Left lobe of liver (tissue), 2 donors: Measurements from ENCODE around the gene PARVB. TPM values are rescaled to one million over a fixed set of nuclear protein-coding genes. Genes with fewer than 3 reads are reported as not detected.
A peak's percentile ranks its signal among the peaks of the same experiment; 100 is the strongest.
"Not testable (repeated sequence)": the region's sequence is repeated elsewhere in the genome, so short reads cannot be mapped to it uniquely, and the experiment has no call there.

Source experiments
- ATAC-seq: fragments of 200-7000 bp; cut with Tn5 transposase; one replicate; pipeline ENCODE4 v1.9.1; 2020; ENCODE audit warnings: mild to moderate bottlenecking, moderate library complexity
- DNase-seq: peaks from one replicate; pipeline ENCODE4 v3.0.0-alpha.2; 2020; ENCODE audit warnings: low spot score
- total RNA-seq: library from RNA; stranded (reverse); gene quantifications from one replicate; pipeline ENCODE4 v1.2.1, GENCODE V29; 2021
- donor health status: DM: no; HTN: no; CAD: no; lungs with moderate emphysema.
- donor health status: DM: no; HTN: yes; CAD: no.

The PARVB gene
- total RNA-seq, 1 donor from 2014 or later, result 14.3 TPM

DNA sequence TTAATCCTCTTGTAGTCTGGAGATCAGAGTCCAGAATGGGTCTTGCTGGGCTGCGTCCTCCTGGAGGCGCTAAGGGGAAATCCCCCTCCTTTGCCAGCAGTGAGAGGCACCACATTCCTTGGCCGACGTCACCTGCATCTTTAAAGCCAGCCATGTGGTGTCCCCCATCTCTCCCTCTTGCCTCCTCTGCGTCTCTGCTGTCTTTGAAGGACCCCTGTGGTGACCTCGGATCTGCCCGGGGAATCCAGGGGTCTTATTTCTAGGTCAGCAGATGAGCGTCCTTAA lies 27.2 kb upstream of the PARVB start:
- DNase-seq (no peak), ATAC-seq (no peak)

DNA sequence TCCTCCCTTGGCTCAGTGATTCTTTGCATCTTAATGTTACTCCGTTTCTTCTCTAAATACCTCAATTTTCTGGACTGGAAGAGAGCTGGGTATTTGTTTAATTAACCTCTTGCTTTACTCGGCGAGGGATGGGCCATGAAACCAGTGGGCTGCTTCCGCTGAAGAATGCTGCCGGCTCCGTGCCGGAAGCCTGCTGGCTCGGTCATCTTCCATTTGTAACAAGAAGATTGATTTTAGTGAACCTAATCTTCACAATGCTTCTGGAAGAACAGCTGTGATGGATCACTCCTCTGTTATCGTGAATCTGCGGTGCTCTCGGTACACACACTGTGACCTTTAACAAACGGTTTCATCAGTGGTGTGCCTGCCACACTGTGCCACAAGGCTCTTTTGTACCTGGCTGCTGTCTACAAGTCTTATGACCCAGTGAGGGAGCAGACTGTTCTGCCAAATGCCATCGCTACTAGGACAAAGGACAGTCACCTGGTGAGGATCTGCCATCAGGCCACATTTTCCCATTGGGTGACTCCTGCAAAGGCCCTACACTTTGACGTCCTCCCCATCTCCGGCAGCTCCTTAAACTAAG lies 25.3 kb upstream of the PARVB start:
- DNase-seq (no peak), ATAC-seq (peak; percentile 48)

GRCh38 chr22:43999378-43999777 lies 24.7 kb upstream of the PARVB start:
- no peak for DNase-seq
- no peak for ATAC-seq

DNA sequence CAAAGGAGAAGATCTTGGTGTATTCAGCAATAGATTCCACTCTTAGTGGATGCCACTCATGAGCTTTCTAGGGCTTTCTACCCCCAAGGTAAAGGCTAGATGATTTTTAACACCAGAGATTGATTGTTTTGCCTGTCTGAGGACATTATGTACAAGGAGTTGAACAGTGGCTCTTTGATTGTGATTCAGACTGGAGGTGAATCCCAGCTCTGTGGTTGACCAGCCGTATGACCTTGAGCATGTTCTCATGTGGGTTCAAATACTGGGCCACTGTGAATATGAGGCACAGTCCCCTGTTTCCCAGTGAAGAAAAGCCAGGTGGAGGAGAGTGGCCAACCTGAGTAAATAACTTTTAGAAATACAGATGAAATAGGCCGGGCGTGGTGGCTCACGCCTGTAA lies 24.0 kb upstream of the PARVB start:
- ATAC-seq, result no peak
- no peak for DNase-seq

GRCh38 chr22:44001521-44001920 lies 22.6 kb upstream of the PARVB start:
- DNase-seq, result no peak

DNA sequence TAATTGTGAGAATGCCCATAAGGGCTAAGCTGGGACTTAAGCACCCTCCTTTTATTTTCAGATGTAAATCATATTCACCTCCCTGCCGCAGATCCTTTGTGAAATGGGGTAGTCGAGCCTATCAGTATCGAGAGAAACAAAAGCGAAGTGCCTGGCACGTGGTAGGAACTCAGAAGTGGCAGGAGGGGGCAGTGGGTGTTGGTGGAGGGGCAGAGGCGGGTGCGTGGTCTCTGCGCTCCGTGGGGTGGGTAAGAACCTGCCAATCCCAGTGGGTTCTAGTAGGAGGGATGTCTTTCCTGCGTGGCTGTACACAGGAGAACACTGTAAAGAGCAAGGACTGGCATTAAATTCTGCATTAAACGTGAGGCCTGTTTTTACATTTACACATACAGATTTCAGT lies 21.8 kb upstream of the PARVB start:
- DNase-seq, result no peak
- ATAC-seq, result no peak

More at GRCh38 chr22:44001521-44001920, 22.6 kb upstream of the PARVB start:
- no peak for ATAC-seq

GRCh38 chr22:44002997-44003396 lies 21.1 kb upstream of the PARVB start:
- ATAC-seq, result no peak
- DNase-seq, result no peak

- DNase-seq, result no peak
Observed at GRCh38 chr22:44003405-44004103, 20.5 kb upstream of the PARVB start.

GRCh38 chr22:44004104-44004460 lies 20.0 kb upstream of the PARVB start:
- DNase-seq (no peak), ATAC-seq (no peak)

More at GRCh38 chr22:44003405-44004103, 20.5 kb upstream of the PARVB start:
- no peak for ATAC-seq

- no peak for ATAC-seq
- no peak for DNase-seq
Observed at GRCh38 chr22:44005524-44005923, 18.6 kb upstream of the PARVB start.

- no peak for ATAC-seq
- DNase-seq, result no peak
Observed at GRCh38 chr22:44012162-44012561, 11.9 kb upstream of the PARVB start.

GRCh38 chr22:44012591-44012990 lies 11.5 kb upstream of the PARVB start:
- ATAC-seq, result no peak
- DNase-seq, result no peak

GRCh38 chr22:44014241-44014640 lies 9.9 kb upstream of the PARVB start:
- no peak for DNase-seq
- ATAC-seq, result no peak

- not testable (repeated sequence) for DNase-seq, ATAC-seq
Observed at GRCh38 chr22:44016586-44016985, 7.5 kb upstream of the PARVB start.

DNA sequence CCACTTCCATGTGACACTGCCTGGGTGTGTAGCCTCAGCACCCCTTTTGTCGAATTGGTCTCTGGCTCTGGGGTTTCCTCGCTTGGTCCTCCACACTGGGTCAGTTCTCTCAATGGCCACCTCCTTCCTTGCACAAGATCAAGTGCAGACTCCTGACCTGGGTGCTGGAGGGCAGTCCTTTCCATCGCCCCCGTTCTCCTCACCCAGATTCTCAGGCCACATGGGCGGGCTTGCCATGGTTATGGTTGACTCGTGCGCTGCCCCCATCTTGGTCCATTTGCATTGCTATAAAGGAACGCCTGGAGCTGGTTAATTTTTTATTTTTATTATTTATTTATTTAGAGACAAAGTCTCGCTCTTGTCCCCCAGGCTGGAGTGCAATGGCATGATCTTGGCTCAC lies 5.5 kb upstream of the PARVB start:
- DNase-seq, result no peak

DNA sequence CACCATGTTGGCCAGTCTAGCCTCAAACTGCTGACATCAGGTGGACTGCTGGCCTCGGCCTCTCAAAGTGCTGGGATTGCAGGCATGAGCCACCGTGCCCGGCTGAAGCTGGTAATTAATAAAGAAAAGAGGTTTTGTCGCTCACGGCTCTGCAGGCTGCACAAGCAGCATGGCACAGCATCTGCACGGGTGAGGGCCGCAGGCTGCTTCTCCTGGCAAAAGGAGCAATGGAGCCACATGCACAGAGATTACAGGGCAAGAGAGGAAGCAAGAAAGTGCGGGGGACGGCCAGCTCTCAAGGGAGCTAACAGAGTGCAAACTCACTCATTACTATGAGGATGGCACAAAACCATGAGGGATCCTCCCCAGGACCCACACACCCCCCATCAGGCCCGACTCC lies 4.7 kb upstream of the PARVB start:
- ATAC-seq, result no peak
- no peak for DNase-seq

More for the DNA sequence above, 5.5 kb upstream of the PARVB start:
- no peak for ATAC-seq

GRCh38 chr22:44019846-44020245 lies 4.3 kb upstream of the PARVB start:
- no peak for ATAC-seq
- DNase-seq, result no peak

DNA sequence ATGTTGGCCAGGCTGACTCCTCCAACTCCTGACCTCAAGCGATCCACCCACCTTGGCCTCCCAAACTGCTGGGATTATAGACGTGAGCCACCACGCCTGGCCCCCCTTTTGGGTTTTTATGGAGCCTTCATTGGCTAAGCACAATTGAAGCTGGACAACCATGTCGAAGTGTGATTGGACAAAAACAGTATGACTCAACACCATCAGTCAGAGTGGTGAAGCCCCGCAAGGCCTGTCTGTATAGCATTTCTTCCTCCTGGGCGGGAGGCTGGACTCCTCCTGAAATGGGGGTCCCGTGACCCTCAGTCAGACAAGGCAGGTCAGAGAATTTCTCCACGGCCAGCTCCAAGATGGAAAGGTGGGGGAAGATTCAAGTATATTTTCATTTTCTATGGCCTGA lies 3.1 kb upstream of the PARVB start:
- no peak for DNase-seq
- no peak for ATAC-seq

- ATAC-seq (peak; percentile 77), DNase-seq (peak; percentile 59)
Observed at GRCh38 chr22:44023404-44024287, 456 bp upstream of the PARVB start.

- DNase-seq (no peak), ATAC-seq (no peak)
Observed at GRCh38 chr22:44025171-44026065, 1.3 kb downstream of the PARVB start.

GRCh38 chr22:44026066-44026629 lies 2.0 kb downstream of the PARVB start:
- DNase-seq, result no peak
- no peak for ATAC-seq
